Endothelial cell of umbilical vein (primary cell): ENCODE data around the gene HOXA13. TPM values are rescaled to one million over a fixed set of nuclear protein-coding genes. Genes with fewer than 3 reads are reported as not detected.

ENCODE experiments used
- BruUV-seq: library from RNA; stranded (reverse); fragments of 400-500 nt; replicated peaks from 2 replicates; lab custom pipeline; 2021; lab: Mats Ljungman, UMichigan
- CTCF ChIA-PET: fragments of 300-600, 350-600 bp; sonication (Branson Sonifier 250); formaldehyde crosslinking; loops from one replicate; lab custom pipeline; 2021; ENCODE audit warnings: antibody characterized with exemption, inconsistent platforms; lab: Charles Lee
- POLR2A ChIA-PET: fragments of 300-600, 350-600 bp; sonication (Branson Sonifier 250); formaldehyde crosslinking; loops from one replicate; lab custom pipeline; 2021; ENCODE audit warnings: antibody characterized with exemption, inconsistent platforms; lab: Charles Lee
- DNase-seq: peaks from one replicate; pipeline ENCODE4 v3.0.0-alpha.2; 2011; ENCODE audit warnings: low read depth, low spot score
- FAIRE-seq: peaks from 2 replicates; lab custom pipeline; 2011; peaks lifted over from hg19 to GRCh38; lab: Jason Lieb, UNC
- H2AFZ ChIP-seq: 2 replicates; pipeline ENCODE4 v1.6.0; 2012; ENCODE audit warnings: low read depth, low read length, control low read depth, inconsistent platforms
- H3K27ac ChIP-seq: 2 replicates; pipeline ENCODE4 v1.5.1; 2011; ENCODE audit warnings: low read depth, mild to moderate bottlenecking, control low read depth, low read length, moderate library complexity; ENCODE audit not compliant: insufficient read depth
- H3K27me3 ChIP-seq, 2 experiments: 2 replicates each; pipeline versions ENCODE4 v1.6.0 to v1.6.1; 2011; ENCODE audit warnings: low read length in 2 of 2, mixed read lengths in 1 of 2; ENCODE audit not compliant: control insufficient read depth in 2 of 2, insufficient read depth in 2 of 2
- H3K36me3 ChIP-seq, 2 experiments: 2 replicates in 1 of 2; 3 replicates in 1 of 2; pipeline ENCODE4 v1.5.1; 2011; ENCODE audit warnings: low read length in 2 of 2, mild to moderate bottlenecking in 1 of 2, moderate library complexity in 1 of 2; ENCODE audit not compliant: control insufficient read depth in 2 of 2, insufficient read depth in 2 of 2; ENCODE audit errors: extremely low read depth in 1 of 2
- H3K4me1 ChIP-seq: 3 replicates; pipeline ENCODE4 v1.5.1; 2011; ENCODE audit warnings: mild to moderate bottlenecking, low read length; ENCODE audit not compliant: control insufficient read depth, insufficient read depth; ENCODE audit errors: extremely low read depth
- H3K4me2 ChIP-seq: 2 replicates; pipeline ENCODE4 v1.6.1; 2011; ENCODE audit warnings: low read length, control low read depth, mixed read lengths; ENCODE audit not compliant: insufficient read depth
- H3K4me3 ChIP-seq, 3 experiments: fragments of 200-600 bp in 1 of 3; sonication (generic), shearing (Covaris generic) in 1 of 3; replicated peaks in 1 of 3; 2 replicates each; pipeline ENCODE4 v1.5.1; 2011 to 2016; ENCODE audit warnings: control low read depth in 3 of 3, low read length in 3 of 3, mild to moderate bottlenecking in 2 of 3, inconsistent platforms in 1 of 3, low read depth in 1 of 3, moderate library complexity in 1 of 3; ENCODE audit not compliant: insufficient read depth in 1 of 3
- H3K79me2 ChIP-seq: 2 replicates; pipeline ENCODE4 v1.6.0; 2012; ENCODE audit warnings: low read length, inconsistent platforms; ENCODE audit not compliant: control insufficient read depth, insufficient read depth
- H3K9ac ChIP-seq: replicated peaks from 2 replicates; pipeline ENCODE3; 2011; ENCODE audit warnings: low read length, control low read depth; ENCODE audit not compliant: insufficient read depth; ENCODE audit errors: extremely low read depth
- H3K9me1 ChIP-seq: replicated peaks from 3 replicates; pipeline ENCODE4 v1.6.0; 2011; ENCODE audit warnings: mild to moderate bottlenecking, low read length; ENCODE audit not compliant: control insufficient read depth, insufficient read depth; ENCODE audit errors: extremely low read depth
- H3K9me3 ChIP-seq: replicated peaks from 2 replicates; pipeline ENCODE4 v1.5.1; 2012; ENCODE audit warnings: low read length, inconsistent platforms; ENCODE audit not compliant: control insufficient read depth, insufficient read depth
- H4K20me1 ChIP-seq: replicated peaks from 2 replicates; pipeline ENCODE3; 2011; ENCODE audit warnings: mild to moderate bottlenecking, low read length; ENCODE audit not compliant: control insufficient read depth, insufficient read depth; ENCODE audit errors: extremely low read depth
- CTCF ChIP-seq, 2 donors: IDR thresholded peaks; 1 replicate in 1 of 2; 2 replicates in 1 of 2; pipeline ENCODE4 v1.5.1; 2011; ENCODE audit warnings: low read length in 2 of 2, mild to moderate bottlenecking in 2 of 2, moderate library complexity in 2 of 2, control low read depth in 1 of 2, inconsistent platforms in 1 of 2, low read depth in 1 of 2; ENCODE audit not compliant: insufficient read depth in 1 of 2; ENCODE audit errors: extremely low read depth in 1 of 2
- EZH2 ChIP-seq: IDR thresholded peaks from 2 replicates; pipeline ENCODE4 v1.6.1; 2012; ENCODE audit warnings: borderline replicate concordance, low read depth, mild to moderate bottlenecking, moderate library complexity, low read length, inconsistent platforms; ENCODE audit not compliant: severe bottlenecking
- FOS ChIP-seq: IDR thresholded peaks from 2 replicates; pipeline ENCODE4 v1.6.1; 2011; ENCODE audit warnings: mild to moderate bottlenecking, low read length, moderate library complexity, borderline replicate concordance; ENCODE audit not compliant: insufficient read depth
- GATA2 ChIP-seq: IDR thresholded peaks from 2 replicates; pipeline ENCODE4 v1.7.0; 2011; ENCODE audit warnings: low read depth, mild to moderate bottlenecking, moderate library complexity, mixed read lengths, low read length; ENCODE audit not compliant: insufficient read length, insufficient read depth
- POLR2A ChIP-seq: IDR thresholded peaks from 2 replicates; pipeline ENCODE4 v1.6.1; 2012; ENCODE audit warnings: low read depth, mild to moderate bottlenecking, control low read depth, low read length
- POLR2AphosphoS5 ChIP-seq: IDR thresholded peaks from 2 replicates; pipeline ENCODE4 v1.6.1; 2012; ENCODE audit warnings: low read depth, mild to moderate bottlenecking, control low read depth, low read length, moderate library complexity; ENCODE audit not compliant: insufficient read depth
- dilution Hi-C: fragments of 300-500 bp; cut with MboI; formaldehyde crosslinking; loops from one replicate; pipeline ENCODE4 v1.15.0; 2019; ENCODE audit warnings: low sequenced_read_pairs; ENCODE audit not compliant: extremely low pct_ligation_motif_present
- intact Hi-C: fragments of 100-400 bp; cut with micrococcal nuclease; formaldehyde crosslinking; loops from one replicate; pipeline ENCODE4 v1.10.0; 2022
- polyA plus RNA-seq, 4 experiments: library from polyadenylated mRNA; depleted of rRNA in 3 of 4; stranded (reverse) in 3 of 4; unstranded in 1 of 4; fragments of >200 nt; gene quantifications; 2 replicates each; pipeline versions ENCODE4 v1.2.1 to v1.2.3, GENCODE V29; 2011 to 2012; ENCODE audit warnings: missing spikeins in 1 of 4
- total RNA-seq: library from RNA; stranded (reverse); gene quantifications from 2 replicates; pipeline ENCODE4 v1.2.3, GENCODE V29; 2021
- TF ChIP-seq, protein P1 (sequence below): IDR thresholded peaks from 2 replicates; pipeline ENCODE4 v1.6.1; 2011; ENCODE audit not compliant: insufficient read depth, insufficient read length

Gene HOXA13
- total and polyA plus RNA-seq, 2 donors (not counting 3 experiments of a cell fraction or from before 2014, with no cell fraction given): 0.22 TPM; not detected in 1

GRCh38 chr7:27198138-27198841, 1.6 kb downstream of the HOXA13 start:
- Histone ChIP-seq H3K9ac (no peak overlapping the region), H3K9me1 (no peaks in the 10 kb centered on the region), H3K79me2 (no peaks in the 10 kb centered on the region), H4K20me1 (no peaks in the 10 kb centered on the region), H3K4me1 (peaks cover 16% of the 10 kb centered on the region), H3K4me3 (no peak overlapping the region), H3K4me2 (no peak overlapping the region), H3K36me3 (no peaks in the 10 kb centered on the region), H3K27me3 (peaks cover 71 to 94% of the 10 kb centered on the region in 2 experiments), H3K27ac (no peak overlapping the region), H2AFZ (no peak overlapping the region), H3K9me3 (no peaks in the 10 kb centered on the region)
- DNase-seq (no peak), FAIRE-seq (peak; percentile 15)
- CTCF ChIA-PET: interaction anchor here (0.7 to 2.9 kb wide), 14 partner anchors 12 to 898 kb away, joined by 3 to 24 read pairs (median 4); partner anchors contain the start of gene HOXA11
- no TSS peak for BruUV-seq
- TF ChIP-seq EZH2: peak; percentile 73
- no peak for TF ChIP-seq GATA2
- TF ChIP-seq FOS: no peak
- TF ChIP-seq POLR2A: no peak
- TF ChIP-seq, protein P1, sequence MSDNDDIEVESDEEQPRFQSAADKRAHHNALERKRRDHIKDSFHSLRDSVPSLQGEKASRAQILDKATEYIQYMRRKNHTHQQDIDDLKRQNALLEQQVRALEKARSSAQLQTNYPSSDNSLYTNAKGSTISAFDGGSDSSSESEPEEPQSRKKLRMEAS: no peak
- no peak for TF ChIP-seq CTCF (IDR thresholded peaks at IDR 0.05; ENCODE audit: extremely low read depth in 1 of 2, insufficient read depth in 1 of 2, low read depth in 1 of 2, low read length in 2 of 2)
- TF ChIP-seq POLR2AphosphoS5: no peak
- intact Hi-C loops (no loop called here), dilution Hi-C loops (no loop called here)
- POLR2A ChIA-PET: no interaction called here
